Mesenchymal stem cell (in vitro differentiated cells and primary cell): Measurements from ENCODE around the gene PTPN2.
A peak's percentile ranks its signal among the peaks of the same experiment; 100 is the strongest.

ENCODE experiments used
- DNase-seq: peaks from one replicate; pipeline ENCODE4 v3.0.0-alpha.2; 2013
- H2AFZ ChIP-seq: one replicate; pipeline ENCODE4 v1.6.1; 2013; ENCODE audit warnings: low read depth, mild to moderate bottlenecking, control low read depth, inconsistent platforms, low read length, moderate library complexity
- H2AK5ac ChIP-seq: 2 replicates; pipeline ENCODE4 v1.6.1; 2013; ENCODE audit warnings: low read length, moderate library complexity, mild to moderate bottlenecking, inconsistent platforms; ENCODE audit not compliant: severe bottlenecking
- H2BK120ac ChIP-seq: one replicate; pipeline ENCODE4 v1.6.1; 2013; ENCODE audit warnings: low read depth, mild to moderate bottlenecking, inconsistent platforms, low read length, moderate library complexity
- H2BK12ac ChIP-seq, 2 experiments: one replicate each; pipeline ENCODE4 v1.6.1; 2013; ENCODE audit warnings: inconsistent platforms in 2 of 2, low read length in 2 of 2, mild to moderate bottlenecking in 2 of 2, moderate library complexity in 2 of 2, control low read depth in 1 of 2
- H2BK15ac ChIP-seq: one replicate; pipeline ENCODE4 v1.6.1; 2013; ENCODE audit warnings: mild to moderate bottlenecking, low read depth, inconsistent platforms; ENCODE audit not compliant: poor library complexity, severe bottlenecking
- H2BK5ac ChIP-seq: 2 replicates; pipeline ENCODE4 v1.6.1; 2013; ENCODE audit warnings: low read depth, mild to moderate bottlenecking, low read length, control low read depth, inconsistent platforms; ENCODE audit not compliant: poor library complexity, severe bottlenecking
- H3K14ac ChIP-seq, 2 experiments: one replicate each; pipeline ENCODE4 v1.6.1; 2013; ENCODE audit warnings: inconsistent platforms in 2 of 2, low read length in 2 of 2, control low read depth in 1 of 2, mild to moderate bottlenecking in 1 of 2, moderate library complexity in 1 of 2
- H3K18ac ChIP-seq, 2 experiments: one replicate each; pipeline ENCODE4 v1.6.1; 2013; ENCODE audit warnings: inconsistent platforms in 2 of 2, low read length in 2 of 2, control low read depth in 1 of 2, low read depth in 1 of 2, mild to moderate bottlenecking in 1 of 2
- H3K23ac ChIP-seq, 2 experiments: one replicate each; pipeline ENCODE4 v1.6.1; 2013; ENCODE audit warnings: inconsistent platforms in 2 of 2, low read length in 2 of 2, mild to moderate bottlenecking in 2 of 2, moderate library complexity in 2 of 2, control low read depth in 1 of 2
- H3K27ac ChIP-seq: 2 replicates; pipeline ENCODE4 v1.5.1; 2013; ENCODE audit warnings: mild to moderate bottlenecking, moderate library complexity, low read length, control low read depth, inconsistent platforms; ENCODE audit not compliant: poor library complexity, severe bottlenecking
- H3K27me3 ChIP-seq, 2 experiments: 2 replicates each; pipeline versions ENCODE4 v1.6.1 to v1.7.0; 2013; ENCODE audit warnings: low read length in 2 of 2, mild to moderate bottlenecking in 2 of 2, moderate library complexity in 2 of 2, control low read depth in 1 of 2, inconsistent platforms in 1 of 2; ENCODE audit not compliant: control insufficient read depth in 1 of 2, insufficient read depth in 1 of 2
- H3K36me3 ChIP-seq, 2 experiments: 2 replicates each; pipeline versions ENCODE4 v1.6.1 to v1.7.0; 2013; ENCODE audit warnings: low read length in 2 of 2, control low read depth in 1 of 2, inconsistent platforms in 1 of 2, low read depth in 1 of 2, mild to moderate bottlenecking in 1 of 2; ENCODE audit not compliant: insufficient read depth in 2 of 2, control insufficient read depth in 1 of 2
- H3K4ac ChIP-seq, 2 experiments: one replicate each; pipeline ENCODE4 v1.6.1; 2013; ENCODE audit warnings: inconsistent platforms in 2 of 2, low read length in 2 of 2, mild to moderate bottlenecking in 2 of 2, moderate library complexity in 2 of 2, control low read depth in 1 of 2, low read depth in 1 of 2
- H3K4me1 ChIP-seq: 2 replicates; pipeline ENCODE4 v1.6.1; 2013; ENCODE audit warnings: low read depth, low read length, control low read depth; ENCODE audit not compliant: control insufficient read depth, insufficient read depth
- H3K4me2 ChIP-seq: 2 replicates; pipeline ENCODE4 v1.6.1; 2013; ENCODE audit warnings: low read length, mild to moderate bottlenecking, inconsistent platforms; ENCODE audit not compliant: poor library complexity, severe bottlenecking
- H3K4me3 ChIP-seq, 2 experiments: 2 replicates each; pipeline versions ENCODE4 v1.5.1 to v1.7.0; 2013; ENCODE audit warnings: low read length in 2 of 2, mild to moderate bottlenecking in 2 of 2, control low read depth in 1 of 2, low read depth in 1 of 2; ENCODE audit not compliant: insufficient read depth in 1 of 2
- H3K79me1 ChIP-seq: replicated peaks from 2 replicates; pipeline ENCODE4 v1.6.1; 2013; ENCODE audit warnings: mild to moderate bottlenecking, control low read depth, low read length, inconsistent platforms; ENCODE audit not compliant: poor library complexity, severe bottlenecking
- H3K9ac ChIP-seq: 2 replicates; pipeline ENCODE4 v1.7.0; 2013; ENCODE audit warnings: mild to moderate bottlenecking, low read length, moderate library complexity
- H3K9me3 ChIP-seq: 2 replicates; pipeline ENCODE4 v1.7.0; 2013; ENCODE audit warnings: mild to moderate bottlenecking, low read length; ENCODE audit not compliant: control insufficient read depth
- H4K8ac ChIP-seq: one replicate; pipeline ENCODE4 v1.6.1; 2013; ENCODE audit warnings: inconsistent platforms, mild to moderate bottlenecking, low read length, moderate library complexity
- H4K91ac ChIP-seq: one replicate; pipeline ENCODE4 v1.6.1; 2013; ENCODE audit warnings: mild to moderate bottlenecking, low read length, inconsistent platforms
- WGBS: methylation state at CpG from one replicate; pipeline ENCODE4 v1.1.7; 2013; ENCODE audit warnings: mixed read lengths; 5-methylcytosine and 5-hydroxymethylcytosine counted together

PTPN2 gene

GRCh38 chr18:12820506-12820905 lies 63.5 kb downstream of the PTPN2 start:
- Histone ChIP-seq H2BK5ac (no peak overlapping the region), H3K18ac (no peak overlapping the region)
- 96% methylated on average over 6 of the region's 6 CpGs for WGBS

GRCh38 chr18:12819841-12820240 lies 64.2 kb downstream of the PTPN2 start:
- Histone ChIP-seq H2BK5ac (no peak overlapping the region), H3K4ac (no peak overlapping the region), H3K36me3 (peaks cover 7 to 21% of the 10 kb centered on the region in 2 experiments), H2AFZ (no peak overlapping the region), H4K91ac (no peak overlapping the region), H4K8ac (no peak overlapping the region), H3K27me3 (no peaks in the 10 kb centered on the region), H3K4me1 (peaks cover 4% of the 10 kb centered on the region), H3K4me3 (no peak overlapping the region), H2BK12ac (no peak overlapping the region), H3K79me1 (peaks cover 16% of the 10 kb centered on the region), H3K9ac (peak overlapping the region; percentile 50), H3K18ac (no peak overlapping the region), H3K27ac (no peak overlapping the region), H2AK5ac (peak overlapping the region; percentile 38), H3K14ac (no peak overlapping the region), H2BK120ac (no peak overlapping the region), H3K4me2 (no peak overlapping the region), H3K9me3 (no peaks in the 10 kb centered on the region), H2BK15ac (no peak overlapping the region), H3K23ac (no peak overlapping the region)
- DNase-seq, result no peak
- 99% methylated on average over 4 of the region's 5 CpGs for WGBS

More at GRCh38 chr18:12820506-12820905, 63.5 kb downstream of the PTPN2 start:
- Histone ChIP-seq H3K4ac (no peak overlapping the region), H3K27me3 (no peaks in the 10 kb centered on the region), H3K4me2 (no peak overlapping the region), H3K14ac (no peak overlapping the region), H3K4me1 (peaks cover 4% of the 10 kb centered on the region), H3K4me3 (no peak overlapping the region), H3K27ac (no peak overlapping the region), H2BK12ac (no peak overlapping the region), H3K9me3 (no peaks in the 10 kb centered on the region), H3K9ac (peak overlapping the region; percentile 50), H3K23ac (peak overlapping the region in 1 of 2 experiments; percentile 86), H2BK15ac (no peak overlapping the region), H2AFZ (no peak overlapping the region), H2AK5ac (no peak overlapping the region), H4K91ac (peak overlapping the region; percentile 39), H3K36me3 (peaks cover 6 to 26% of the 10 kb centered on the region in 2 experiments), H3K79me1 (peaks cover 18% of the 10 kb centered on the region), H2BK120ac (no peak overlapping the region), H4K8ac (no peak overlapping the region)
- DNase-seq, result no peak

GRCh38 chr18:12819322-12819721 lies 64.7 kb downstream of the PTPN2 start:
- H3K9me3 ChIP-seq, result no peaks in the 10 kb centered on the region
- H4K8ac ChIP-seq, result no peak overlapping the region
- H4K91ac ChIP-seq, result no peak overlapping the region
- no peak overlapping the region for H3K4me2 ChIP-seq
- no peak overlapping the region for H3K4me3 ChIP-seq
- H3K27ac ChIP-seq, result no peak overlapping the region
- H2BK120ac ChIP-seq, result no peak overlapping the region
- no peak overlapping the region for H2BK15ac ChIP-seq
- peaks cover 4% of the 10 kb centered on the region for H3K4me1 ChIP-seq
- H3K18ac ChIP-seq, result no peak overlapping the region
- H2AFZ ChIP-seq, result no peak overlapping the region
- WGBS, result 92% methylated on average over 1 of the region's 3 CpGs
- H3K27me3 ChIP-seq, result no peaks in the 10 kb centered on the region
- H3K23ac ChIP-seq, result no peak overlapping the region
- H2AK5ac ChIP-seq, result no peak overlapping the region
- H3K4ac ChIP-seq, result no peak overlapping the region
- no peak overlapping the region for H2BK5ac ChIP-seq
- H3K14ac ChIP-seq, result no peak overlapping the region
- no peak overlapping the region for H2BK12ac ChIP-seq
- peaks cover 15% of the 10 kb centered on the region for H3K79me1 ChIP-seq
- peaks cover 11 to 19% of the 10 kb centered on the region in 2 experiments for H3K36me3 ChIP-seq
- no peak for DNase-seq
- no peak overlapping the region for H3K9ac ChIP-seq

- no peak overlapping the region for H4K91ac ChIP-seq
- no peak overlapping the region for H3K4me2 ChIP-seq
- no peak overlapping the region for H3K9ac ChIP-seq
- H2AK5ac ChIP-seq, result no peak overlapping the region
- H2BK5ac ChIP-seq, result no peak overlapping the region
- no peaks in the 10 kb centered on the region for H3K9me3 ChIP-seq
- H3K4me1 ChIP-seq, result peaks cover 4% of the 10 kb centered on the region
- H3K14ac ChIP-seq, result no peak overlapping the region
- no peak overlapping the region for H3K27ac ChIP-seq
- H2BK12ac ChIP-seq, result no peak overlapping the region
- peaks cover 11 to 29% of the 10 kb centered on the region in 2 experiments for H3K36me3 ChIP-seq
- H3K79me1 ChIP-seq, result peaks cover 15% of the 10 kb centered on the region
- no peak overlapping the region for H2BK120ac ChIP-seq
- H3K4me3 ChIP-seq, result no peak overlapping the region
- no peak overlapping the region for H3K18ac ChIP-seq
- no peak overlapping the region for H3K4ac ChIP-seq
- H4K8ac ChIP-seq, result no peak overlapping the region
- no peak overlapping the region for H3K23ac ChIP-seq
- no peak overlapping the region for H2AFZ ChIP-seq
- no peaks in the 10 kb centered on the region for H3K27me3 ChIP-seq
- 100% methylated on average over 3 of the region's 3 CpGs for WGBS
- H2BK15ac ChIP-seq, result no peak overlapping the region
- no peak for DNase-seq
Measured at GRCh38 chr18:12818243-12818642, 65.8 kb downstream of the PTPN2 start.
